Epithelial cell of esophagus (primary cell): Measurements from ENCODE around the gene SHE.
A peak's percentile ranks its signal among the peaks of the same experiment; 100 is the strongest.

Source experiments
- DNase-seq: peaks from one replicate; pipeline ENCODE4 v3.0.0; 2010; ENCODE audit warnings: low read depth
- H3K4me3 ChIP-seq: 2 replicates; pipeline ENCODE4 v1.5.1; 2011; ENCODE audit warnings: mild to moderate bottlenecking, low read length, control low read depth
- CTCF ChIP-seq: IDR thresholded peaks from 2 replicates; pipeline ENCODE4 v1.5.1; 2011; ENCODE audit warnings: low read depth, mild to moderate bottlenecking, low read length, control low read depth, inconsistent platforms; ENCODE audit not compliant: insufficient read depth; ENCODE audit errors: missing control alignments

SHE gene

GRCh38 chr1:154453161-154453560 lies 49.1 kb downstream of the SHE start:
- H3K4me3 ChIP-seq = no peak overlapping the region
- DNase-seq = peak; percentile 22
- no peak for TF ChIP-seq CTCF

- no peak for TF ChIP-seq CTCF
- H3K4me3 ChIP-seq = no peak overlapping the region
- no peak for DNase-seq
Measured at GRCh38 chr1:154448331-154448811, 53.8 kb downstream of the SHE start.

- no peak for TF ChIP-seq CTCF
- no peak overlapping the region for H3K4me3 ChIP-seq
- no peak for DNase-seq
Measured at GRCh38 chr1:154446789-154447188, 55.4 kb downstream of the SHE start.

GRCh38 chr1:154446292-154446691 lies 55.9 kb downstream of the SHE start:
- DNase-seq = no peak
- H3K4me3 ChIP-seq = no peak overlapping the region
- TF ChIP-seq CTCF = no peak

- no peak overlapping the region for H3K4me3 ChIP-seq
- DNase-seq = peak; percentile 59
- no peak for TF ChIP-seq CTCF
Measured at GRCh38 chr1:154445040-154445472, 57.2 kb downstream of the SHE start.

GRCh38 chr1:154443274-154444013 lies 58.8 kb downstream of the SHE start:
- H3K4me3 ChIP-seq = no peak overlapping the region
- DNase-seq = no peak
- no peak for TF ChIP-seq CTCF
